DMS53 (cell line): ENCODE measurements around the gene USH2A.
"Not testable (repeated sequence)": the region's sequence is repeated elsewhere in the genome, so short reads cannot be mapped to it uniquely, and the experiment has no call there.

ENCODE experiments used
- DNase-seq: peaks from one replicate; lab custom pipeline; 2025; lab: John Stamatoyannopoulos, UW

The USH2A gene

DNA sequence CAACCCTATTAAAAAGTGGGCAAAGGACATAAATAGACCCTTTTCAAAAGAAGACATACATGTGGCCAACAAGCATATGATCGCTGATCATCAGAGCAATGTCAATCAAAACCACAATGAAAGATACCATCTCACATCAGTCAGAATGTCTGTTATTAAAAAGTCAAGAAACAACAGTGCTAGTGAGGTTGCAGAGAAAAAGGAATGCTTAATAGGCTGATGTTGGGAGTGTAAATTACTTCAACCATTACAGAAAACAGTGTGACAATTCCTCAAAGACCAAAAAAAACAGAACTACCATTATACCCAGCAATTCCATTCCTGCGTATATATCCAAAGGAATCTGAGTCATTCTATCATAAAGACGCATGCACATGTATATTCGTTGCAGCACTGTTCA lies 13.2 kb downstream of the USH2A start:
- no peak for DNase-seq

DNA sequence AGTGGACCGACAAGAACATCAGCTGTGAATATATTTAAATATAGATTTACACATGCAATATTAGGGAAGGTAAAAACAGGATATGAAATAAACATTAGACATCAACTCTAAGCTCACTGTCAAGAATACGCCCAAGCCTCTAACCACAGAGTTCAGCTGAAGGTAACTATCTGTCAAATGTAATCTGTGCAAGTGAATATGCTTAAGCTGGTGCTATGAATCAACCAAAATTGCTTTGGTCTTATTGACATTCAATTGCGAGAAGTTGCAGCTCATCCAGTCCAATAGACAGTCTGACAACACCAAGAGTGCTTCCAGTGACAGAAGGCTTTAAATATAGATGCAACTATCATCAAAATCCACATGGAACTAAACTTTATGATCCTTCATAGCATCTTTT lies 32.3 kb downstream of the USH2A start:
- no peak for DNase-seq

DNA sequence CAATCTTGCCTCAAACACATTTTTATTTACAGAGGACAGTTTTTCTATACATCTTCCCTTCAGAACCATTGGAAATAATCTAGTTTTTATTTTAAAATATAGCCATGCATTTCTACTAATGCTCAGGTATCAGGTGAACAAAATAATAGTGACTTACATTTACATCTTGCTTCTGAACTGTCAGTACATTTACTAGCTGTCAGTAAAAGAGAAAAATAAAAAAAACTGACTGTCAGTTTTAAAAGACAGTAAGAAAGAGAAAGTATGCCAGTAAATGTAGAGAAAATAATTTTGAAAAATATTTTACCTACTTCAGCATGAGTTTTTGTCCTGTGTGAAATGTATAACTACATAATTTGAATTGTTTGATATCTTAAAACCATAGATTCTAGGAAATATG lies 33.5 kb downstream of the USH2A start:
- no peak for DNase-seq

DNA sequence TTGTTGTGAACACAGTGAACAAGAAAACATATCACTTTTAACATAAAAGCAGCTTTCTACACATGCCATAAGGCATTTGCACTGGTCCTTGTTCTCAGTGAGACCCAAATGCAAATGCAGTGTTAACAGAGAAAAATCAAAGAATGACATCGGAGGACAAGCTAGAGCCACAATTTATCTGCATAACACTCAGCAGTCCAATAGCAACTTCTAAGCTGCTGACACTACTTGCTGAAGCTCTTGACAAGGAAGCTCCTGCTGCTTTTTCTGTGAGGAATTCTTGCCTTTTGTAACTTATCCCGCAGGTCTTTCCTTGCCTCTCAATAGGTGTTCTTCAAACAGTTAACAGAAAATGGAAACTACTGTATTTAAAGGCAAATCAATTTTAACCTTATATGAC lies 34.7 kb downstream of the USH2A start:
- no peak for DNase-seq

DNA sequence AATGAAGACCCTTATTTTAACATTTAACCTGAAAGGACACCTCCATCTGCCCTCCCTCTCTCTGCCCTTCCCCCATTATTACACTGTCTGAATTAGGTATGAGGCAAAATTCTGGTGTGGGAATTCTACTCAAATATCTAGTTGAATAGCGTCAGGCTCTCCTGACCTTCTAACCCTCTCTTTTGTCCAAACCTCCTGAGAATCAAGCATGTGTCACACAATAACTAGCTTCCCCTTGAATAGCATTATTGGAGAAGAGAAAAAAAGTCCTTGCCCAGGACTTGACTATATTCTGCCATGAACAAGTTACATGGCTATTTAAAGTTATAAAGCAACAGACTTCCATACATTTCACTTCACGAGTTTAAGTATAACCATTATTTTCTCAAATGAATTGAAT lies 35.5 kb downstream of the USH2A start:
- no peak for DNase-seq

DNA sequence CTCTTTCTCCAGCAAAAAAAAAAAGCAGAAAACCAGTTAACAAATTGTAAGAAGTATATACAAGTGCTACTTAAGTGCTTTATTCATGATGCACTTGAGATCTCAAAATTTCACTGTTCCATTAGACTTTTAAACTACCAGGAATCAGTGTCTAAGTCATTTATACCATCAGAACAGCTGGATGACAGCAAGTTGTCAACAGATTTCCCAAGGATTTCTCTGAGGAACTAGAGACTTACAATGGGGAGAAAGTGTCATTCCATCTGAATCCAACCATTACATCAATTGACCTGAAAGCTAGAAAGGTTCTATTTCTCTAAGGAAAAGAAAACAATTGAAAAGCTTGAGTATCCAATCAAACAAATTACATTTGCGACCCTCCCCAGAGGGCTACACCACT lies 43.8 kb downstream of the USH2A start:
- no peak for DNase-seq

DNA sequence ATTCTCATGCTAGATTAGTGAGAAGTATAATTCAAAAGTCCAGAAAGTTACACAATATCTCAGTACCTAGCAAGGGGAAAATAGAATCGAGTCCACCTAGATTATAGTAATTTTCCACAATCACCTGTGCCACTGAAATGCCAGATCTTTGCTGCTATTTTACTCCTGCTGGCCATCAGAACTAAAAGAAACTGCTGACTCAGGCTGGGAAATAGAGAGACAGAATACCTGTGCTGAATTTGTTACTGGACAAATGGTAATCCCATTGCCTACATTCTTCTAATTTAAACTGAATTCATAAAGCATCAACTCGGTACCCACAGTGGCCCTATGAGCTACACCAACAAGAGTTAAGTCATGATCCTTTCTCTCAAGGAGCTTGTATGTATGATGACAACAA lies 55.0 kb downstream of the USH2A start:
- DNase-seq, result no peak

DNA sequence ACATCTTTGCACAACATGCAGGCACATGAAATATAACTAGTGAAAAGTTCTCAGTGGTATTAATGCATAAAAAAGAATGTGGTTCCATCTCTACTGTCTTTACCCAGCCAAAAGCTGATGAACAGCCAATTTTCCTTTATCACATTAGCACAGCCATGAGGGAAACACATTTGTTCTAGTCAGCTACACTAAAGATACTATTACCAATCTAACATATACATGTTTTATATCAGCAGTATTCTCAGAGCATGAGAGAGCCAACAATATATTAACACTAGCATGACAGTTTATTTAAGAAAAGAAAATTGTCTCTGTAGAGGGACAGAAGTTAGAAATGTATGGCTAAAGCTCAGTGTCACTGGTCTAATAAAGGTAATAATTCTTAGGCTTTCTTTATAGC lies 56.3 kb downstream of the USH2A start:
- DNase-seq, result no peak

DNA sequence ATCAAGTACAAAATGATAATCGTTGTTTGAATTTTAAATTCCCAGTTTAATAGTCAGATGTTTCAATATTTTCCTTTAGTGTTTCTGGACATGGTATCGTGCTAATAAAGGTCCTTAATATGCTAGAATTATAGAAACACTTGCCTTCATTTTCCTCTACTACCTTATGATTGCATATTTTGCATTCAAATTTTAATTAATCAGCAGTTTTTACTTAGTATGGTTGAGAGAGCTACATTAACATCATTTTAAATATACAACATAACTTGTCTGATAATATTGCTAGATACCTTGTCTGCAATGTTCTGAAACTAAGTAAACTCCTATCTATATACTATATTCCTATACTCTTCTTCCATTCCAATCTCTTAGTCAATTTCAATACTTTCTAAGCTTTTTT lies 66.3 kb downstream of the USH2A start:
- DNase-seq, result no peak

DNA sequence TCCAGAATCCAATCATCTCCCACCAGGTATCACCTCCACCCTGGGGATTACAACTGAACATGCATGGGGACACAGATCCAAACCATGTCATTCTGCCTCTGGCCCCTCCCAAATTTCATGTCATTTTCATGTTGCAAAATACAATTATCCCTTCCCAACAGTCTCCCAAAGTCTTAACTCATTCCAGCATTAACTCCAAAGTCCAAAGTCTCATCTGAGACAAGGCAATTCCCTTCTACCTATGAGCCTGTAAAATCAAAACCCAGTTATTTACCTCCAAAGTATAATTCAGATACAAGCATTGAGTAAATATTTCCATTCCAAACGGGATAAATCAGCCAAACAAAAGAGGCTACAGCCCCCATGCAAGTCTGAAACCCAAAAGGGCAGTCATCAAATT lies 73.1 kb downstream of the USH2A start:
- DNase-seq, result no peak

DNA sequence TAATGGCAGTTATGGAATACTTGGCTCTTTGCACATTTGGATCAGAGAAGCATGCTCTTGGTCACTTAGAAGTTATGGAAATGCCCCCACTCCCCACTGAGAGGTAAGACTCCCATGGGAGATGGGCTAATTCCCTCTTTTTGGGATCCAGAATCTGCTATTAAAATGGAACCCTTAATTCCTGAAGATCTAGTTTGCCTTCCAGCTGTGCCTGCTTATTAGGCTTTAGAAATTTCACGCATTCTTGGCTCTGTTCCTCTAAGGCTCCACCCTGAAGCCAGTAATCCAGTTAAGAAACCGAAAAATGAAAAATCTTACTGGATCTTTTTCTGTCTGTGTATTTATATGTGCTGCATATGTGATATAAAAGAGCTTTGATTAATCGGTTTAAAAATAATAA lies 76.7 kb downstream of the USH2A start:
- DNase-seq, result no peak

DNA sequence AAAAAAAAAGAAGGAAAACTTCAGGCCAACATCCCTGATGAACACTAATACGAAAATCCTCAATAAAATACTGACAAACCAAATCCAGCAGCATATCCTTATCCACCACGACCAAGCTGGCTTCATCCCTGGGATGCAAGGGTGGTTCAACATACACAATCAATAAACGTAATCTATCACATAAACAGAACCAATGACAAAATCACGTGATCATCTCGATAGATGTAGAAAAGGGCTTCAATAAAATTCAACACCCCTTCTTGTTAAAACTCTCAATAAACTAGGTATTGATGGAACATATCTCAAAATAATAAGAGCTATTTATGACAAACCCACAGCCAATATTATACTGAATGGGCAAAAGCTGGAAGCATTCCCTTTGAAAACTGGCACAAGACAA lies 82.7 kb downstream of the USH2A start:
- DNase-seq, result not testable (repeated sequence)

DNA sequence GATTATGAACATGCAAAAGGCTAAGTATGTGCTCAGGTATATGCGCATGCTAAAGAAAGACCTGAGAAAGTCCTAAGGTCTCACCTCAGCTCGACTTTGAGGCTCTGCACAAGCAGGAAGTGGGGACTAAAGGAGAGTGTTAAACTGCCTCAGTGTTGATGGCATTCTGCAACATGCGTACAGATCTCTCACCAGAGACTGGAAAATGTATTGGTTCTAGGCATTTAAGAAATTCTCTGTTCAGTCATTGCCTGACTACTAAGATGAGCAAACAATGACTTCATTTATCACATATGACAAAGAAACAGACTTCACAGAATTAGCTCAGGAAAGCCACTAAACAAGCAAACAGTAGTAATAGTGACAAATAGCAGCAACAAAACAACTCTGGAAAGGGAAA lies 90.8 kb downstream of the USH2A start:
- peak; percentile 24 for DNase-seq

DNA sequence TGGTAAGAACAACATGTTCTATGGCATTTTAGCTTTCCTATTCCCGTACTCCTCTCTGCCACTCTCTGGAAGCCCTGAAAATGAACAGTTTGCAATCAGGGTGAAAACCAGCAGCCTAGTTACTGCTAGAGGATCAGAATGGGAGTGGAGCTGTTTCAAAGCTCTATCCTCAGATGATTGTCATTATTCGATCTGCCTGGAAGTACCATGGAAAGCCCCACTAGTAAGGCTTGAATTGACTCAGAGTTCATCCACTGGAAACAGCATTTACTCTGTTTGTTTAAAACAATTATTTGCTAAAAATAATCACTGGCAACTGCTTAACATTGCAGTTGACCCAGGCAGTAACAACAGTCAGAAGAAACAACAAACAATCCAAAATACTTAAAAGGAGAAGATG lies 91.2 kb downstream of the USH2A start:
- no peak for DNase-seq

DNA sequence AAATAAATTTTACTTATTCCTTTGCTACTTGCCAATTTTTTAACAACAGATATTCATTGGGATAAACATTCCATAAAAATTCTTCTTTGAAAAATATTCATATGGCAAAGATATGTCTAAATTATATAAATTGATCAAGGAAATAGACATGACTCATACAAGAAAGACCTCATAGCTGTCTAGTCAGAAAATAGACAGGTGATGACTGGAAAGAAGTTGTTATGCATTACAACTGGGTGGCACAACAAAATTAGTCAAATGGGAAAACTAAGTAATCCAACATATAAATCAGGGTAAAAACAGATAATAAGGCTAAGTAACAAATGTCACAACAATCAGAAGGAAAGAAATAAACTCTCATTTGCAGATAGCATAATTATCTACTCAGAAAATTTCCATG lies 92.0 kb downstream of the USH2A start:
- DNase-seq, result no peak

DNA sequence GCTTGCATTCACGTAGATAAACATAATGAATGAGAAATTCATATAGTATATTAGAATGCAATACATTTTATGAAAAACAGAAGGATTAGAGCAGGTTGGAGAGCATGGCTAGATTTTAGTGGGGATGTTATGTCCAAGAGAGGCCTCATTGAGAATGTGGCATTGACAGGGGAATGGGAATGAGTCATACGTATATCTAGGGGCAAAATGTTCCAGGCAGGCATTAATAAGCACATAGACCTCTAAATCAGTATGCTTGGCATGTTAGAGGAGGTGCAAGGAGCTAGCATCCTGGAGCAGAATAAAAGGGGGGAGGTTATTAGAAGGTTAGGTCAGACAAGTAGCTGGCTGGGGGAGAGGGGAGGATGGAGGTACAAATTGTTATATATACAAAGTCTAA lies 93.0 kb downstream of the USH2A start:
- no peak for DNase-seq

DNA sequence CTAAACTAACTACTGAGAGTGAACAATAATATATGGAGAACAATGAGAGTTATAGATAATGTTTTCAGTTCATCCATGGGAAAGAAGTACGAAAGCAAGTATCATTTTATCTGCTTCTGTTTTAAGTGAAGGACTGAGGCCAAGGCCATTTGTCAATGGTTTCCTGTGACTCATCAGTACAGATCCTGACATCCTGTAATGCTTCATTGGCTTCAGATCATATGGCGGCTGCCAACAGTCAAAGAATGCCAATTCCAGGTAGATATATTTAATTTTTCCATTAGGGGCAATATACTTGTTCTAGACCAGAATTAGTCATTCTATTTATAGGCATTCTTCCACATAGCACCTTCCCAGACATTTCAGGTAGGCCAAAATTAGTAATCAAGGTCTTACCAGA lies 97.3 kb downstream of the USH2A start:
- peak; percentile 58 for DNase-seq

DNA sequence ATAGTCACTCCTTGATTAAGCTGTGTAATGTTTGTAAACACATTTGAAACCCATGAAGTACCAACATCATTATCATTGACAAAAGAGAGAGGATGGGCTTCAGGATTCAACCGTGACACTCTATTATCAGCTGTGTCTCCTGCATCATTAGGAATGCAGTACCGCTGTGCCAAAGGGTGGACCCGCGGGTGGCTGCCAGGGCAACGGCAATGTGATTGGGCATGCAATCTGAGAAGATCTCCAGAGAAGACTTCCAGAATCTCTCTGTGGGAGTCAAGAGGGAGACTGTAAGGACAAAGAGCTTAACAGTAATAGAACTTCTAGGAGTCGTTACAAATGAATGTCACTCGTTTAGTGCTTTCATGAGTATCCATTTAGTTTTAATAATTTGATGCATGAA lies 97.9 kb downstream of the USH2A start:
- peak; percentile 6 for DNase-seq

DNA sequence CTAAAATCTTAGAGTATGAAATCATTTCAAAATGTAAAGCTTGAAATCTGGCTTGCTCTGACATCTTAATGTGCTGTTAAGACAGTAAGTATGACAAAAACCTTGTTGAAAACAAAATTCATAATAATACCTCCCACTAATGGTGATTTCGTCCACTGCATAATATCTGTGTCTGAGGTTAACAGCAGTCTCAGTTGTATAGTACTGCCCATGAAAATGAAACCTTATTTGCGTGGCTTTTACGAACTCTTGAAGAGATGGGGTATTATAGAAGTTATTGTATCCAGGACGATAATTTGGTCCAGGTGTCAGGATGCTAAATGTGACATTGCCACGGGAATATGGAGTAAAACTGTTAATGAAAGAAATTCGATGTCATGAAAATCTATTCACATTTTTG lies 99.9 kb downstream of the USH2A start:
- DNase-seq, result no peak

DNA sequence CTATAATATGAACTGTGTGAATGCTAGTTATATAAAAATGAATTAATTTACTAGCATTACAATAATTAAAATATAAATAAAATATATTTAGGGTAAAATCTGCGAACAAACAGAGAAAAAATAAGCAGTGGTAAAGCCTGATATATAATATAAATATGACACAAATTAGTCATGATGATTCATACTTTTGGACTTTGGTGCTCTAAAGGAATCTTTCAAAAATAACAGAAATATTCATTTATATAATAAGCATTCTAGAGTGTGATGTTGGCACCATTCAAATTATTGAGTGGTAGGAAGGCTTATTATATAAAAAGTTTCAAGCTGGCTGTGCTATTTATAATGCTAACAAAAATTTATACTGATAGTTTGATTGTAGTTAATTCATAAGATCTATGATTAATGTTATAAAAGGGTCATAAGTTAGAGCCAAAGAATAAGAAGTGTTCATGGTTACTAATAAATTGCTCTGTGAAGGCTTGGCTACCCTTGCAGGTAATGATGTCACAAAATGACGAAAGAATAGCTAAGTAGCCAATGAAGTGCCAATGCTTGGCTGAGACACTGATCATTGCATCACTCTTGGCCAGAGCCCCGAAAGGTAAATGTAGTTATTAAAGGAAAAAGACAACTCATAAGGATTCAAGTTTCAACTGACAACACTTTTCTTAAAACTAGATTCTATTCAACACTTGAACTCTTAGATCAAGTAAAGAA lies 108.7 kb downstream of the USH2A start:
- DNase-seq, result no peak

DNA sequence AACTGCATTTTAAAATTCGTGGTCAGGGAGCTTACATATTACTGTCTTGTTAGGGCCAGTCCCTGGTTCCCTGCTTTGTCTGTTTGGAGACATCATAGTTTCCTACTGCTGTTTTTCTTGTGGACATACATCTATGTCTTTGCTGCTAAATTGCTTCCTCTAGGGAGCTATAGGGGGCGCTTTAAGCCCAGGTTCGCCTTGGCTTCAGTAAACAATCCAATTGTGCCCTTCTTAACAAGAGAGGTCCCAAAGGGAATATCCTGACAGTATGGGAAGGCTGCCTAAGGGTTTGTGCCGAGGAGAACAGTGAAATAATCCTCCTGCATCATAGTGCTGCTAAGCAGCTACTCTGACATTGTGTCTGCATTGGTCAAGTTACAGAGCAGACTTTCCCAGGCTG lies 112.5 kb downstream of the USH2A start:
- DNase-seq, result peak; percentile 82

DNA sequence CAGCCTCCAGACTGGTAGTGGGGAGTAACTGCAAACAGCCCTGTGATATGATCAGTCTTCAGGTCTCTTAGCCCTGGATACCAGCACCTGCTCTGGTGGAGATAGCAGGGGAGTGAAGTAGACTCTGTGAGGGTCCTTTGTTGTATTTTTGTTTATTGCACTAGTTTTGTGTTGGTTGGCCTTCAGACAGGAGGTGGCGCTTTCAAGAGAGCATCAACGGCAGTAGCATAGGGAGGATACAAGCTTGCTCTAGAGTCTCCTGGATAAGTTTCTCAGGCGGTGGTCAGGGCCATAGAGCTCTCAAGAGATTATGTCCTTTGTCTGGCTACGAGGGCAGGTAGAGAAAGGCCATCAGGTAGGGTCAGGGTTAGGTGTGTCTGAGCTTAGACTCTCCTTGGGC lies 116.4 kb downstream of the USH2A start:
- DNase-seq, result peak; percentile 13

DNA sequence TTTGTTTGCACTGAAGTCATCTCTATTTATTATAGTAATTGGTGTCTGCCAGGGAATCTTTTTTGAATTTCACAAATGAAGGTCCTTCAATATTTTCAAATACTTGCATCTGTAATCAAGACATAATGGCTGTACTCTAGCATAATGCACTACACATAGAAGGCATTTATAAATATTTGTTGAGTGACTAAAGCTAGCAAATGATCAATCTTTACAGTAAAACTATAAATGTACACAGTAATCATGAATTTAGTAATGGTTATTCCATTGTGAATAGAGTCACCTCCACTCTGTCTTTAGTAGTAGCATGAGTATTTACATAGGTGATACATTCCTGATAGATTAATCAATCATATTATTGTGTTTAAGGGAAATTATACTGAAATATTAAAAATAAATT lies 119.6 kb downstream of the USH2A start:
- peak; percentile 47 for DNase-seq

DNA sequence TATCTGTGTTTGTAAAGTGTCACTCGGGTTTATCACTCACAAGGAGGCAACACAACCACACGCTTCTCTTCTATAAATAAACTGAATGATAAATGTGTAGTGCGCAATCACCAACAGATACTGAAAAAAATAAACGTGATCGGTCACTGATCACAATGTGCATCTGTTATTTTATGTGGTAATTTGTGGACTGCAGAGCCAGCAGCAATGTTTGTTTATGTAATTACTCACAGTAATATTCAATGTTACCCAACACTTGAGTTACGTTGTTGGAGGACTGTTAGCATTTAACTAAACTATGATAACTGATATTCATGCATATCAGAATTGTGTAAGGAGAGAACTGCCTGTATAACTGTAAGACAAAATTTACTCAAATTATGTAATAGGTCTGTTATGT lies 129.6 kb downstream of the USH2A start:
- no peak for DNase-seq

DNA sequence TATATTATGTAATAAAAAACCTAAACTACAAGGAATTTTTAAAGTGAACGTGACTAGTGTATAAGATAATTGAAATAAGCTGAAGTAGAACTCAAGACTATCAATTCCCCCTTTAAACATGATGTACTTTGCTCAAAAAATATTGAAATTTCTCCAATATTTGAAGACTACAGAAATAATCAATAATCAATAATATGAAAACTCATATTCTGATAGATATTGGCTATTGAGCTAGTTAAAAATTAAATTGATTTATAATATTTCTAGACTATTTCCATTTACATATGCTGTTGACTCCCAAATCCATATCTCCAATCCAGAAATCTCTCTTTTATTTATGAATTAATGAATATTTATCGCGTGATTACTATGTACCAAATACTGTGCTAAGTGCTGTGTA lies 133.2 kb downstream of the USH2A start:
- DNase-seq, result no peak
